ENCODE results near the gene ZRANB3.
"Not testable (repeated sequence)": the region's sequence is repeated elsewhere in the genome, so short reads cannot be mapped to it uniquely, and the experiment has no call there.

ZRANB3 gene

DNA sequence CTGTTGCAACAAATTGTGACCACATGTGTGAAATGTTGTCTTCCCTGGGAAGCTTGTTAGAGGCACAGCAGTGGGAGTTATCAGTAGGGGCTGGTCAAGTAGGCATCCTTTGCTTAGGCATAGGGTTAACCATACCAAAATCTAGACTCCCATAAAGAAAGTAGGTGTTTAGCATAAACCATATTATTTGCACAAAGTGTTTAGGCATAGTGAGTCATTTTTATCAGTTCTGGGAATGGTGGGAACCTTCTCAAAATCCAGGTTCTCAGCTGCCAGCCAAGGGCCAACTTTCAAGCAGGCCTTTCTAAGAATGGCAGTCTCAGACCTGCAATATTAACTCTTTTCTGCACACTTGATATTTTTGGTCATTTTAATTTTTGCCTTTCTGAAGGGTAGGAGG, 390.4 kb downstream of the ZRANB3 start:
- Mint-ChIP-seq H3K4me1 (no peaks in the 10 kb centered on the region), H3K4me3 (no peak overlapping the region), H3K27ac (no peak overlapping the region), H3K36me3 (ENCODE audit: low read depth) (peaks cover 88% of the 10 kb centered on the region), H3K9me3 (peaks cover 27% of the 10 kb centered on the region), H3K27me3 (ENCODE audit: low read depth) (no peaks in the 10 kb centered on the region)
- TF ChIP-seq CTCF (IDR thresholded peaks at IDR 0.05; ENCODE audit: unreplicated experiment in 3 of 3) = no peak

GRCh38 chr2:135132314-135132713, 398.7 kb downstream of the ZRANB3 start:
- TF ChIP-seq CTCF (IDR thresholded peaks at IDR 0.05; ENCODE audit: unreplicated experiment in 3 of 3) = no peak
- H3K27ac Mint-ChIP-seq = no peak overlapping the region
- no peaks in the 10 kb centered on the region for H3K27me3 Mint-ChIP-seq (ENCODE audit: low read depth)
- peaks cover 70% of the 10 kb centered on the region for H3K36me3 Mint-ChIP-seq (ENCODE audit: low read depth)
- H3K9me3 Mint-ChIP-seq = no peaks in the 10 kb centered on the region
- no peak overlapping the region for H3K4me3 Mint-ChIP-seq
- no peaks in the 10 kb centered on the region for H3K4me1 Mint-ChIP-seq

DNA sequence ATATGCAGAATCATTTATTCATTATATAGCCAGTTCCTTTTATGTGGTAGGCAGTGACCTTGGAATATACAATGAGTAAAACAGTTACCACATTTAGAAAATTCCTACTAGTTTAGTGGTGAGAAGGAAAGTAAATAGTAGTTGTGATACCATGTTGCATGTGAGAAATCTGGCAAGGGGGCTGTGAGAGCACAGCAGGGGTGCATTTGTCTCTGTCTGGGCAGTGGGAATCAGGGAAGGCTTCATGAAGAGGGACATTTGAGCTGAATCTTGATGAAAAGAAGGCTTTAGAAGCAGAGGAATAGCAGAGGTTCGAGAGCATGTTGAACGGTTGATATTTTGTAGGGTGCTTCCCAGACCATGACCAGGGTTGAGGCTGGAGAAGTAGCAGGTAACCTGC, 400.3 kb downstream of the ZRANB3 start:
- Mint-ChIP-seq H3K27me3 (ENCODE audit: low read depth) (no peaks in the 10 kb centered on the region), H3K4me1 (no peaks in the 10 kb centered on the region), H3K9me3 (no peaks in the 10 kb centered on the region), H3K27ac (no peak overlapping the region), H3K4me3 (no peak overlapping the region), H3K36me3 (ENCODE audit: low read depth) (peaks cover 65% of the 10 kb centered on the region)
- no peak for TF ChIP-seq CTCF (IDR thresholded peaks at IDR 0.05; ENCODE audit: unreplicated experiment in 3 of 3)

GRCh38 chr2:135125940-135126339, 405.1 kb downstream of the ZRANB3 start:
- Mint-ChIP-seq H3K4me3 (no peak overlapping the region), H3K27me3 (ENCODE audit: low read depth) (no peaks in the 10 kb centered on the region), H3K27ac (no peak overlapping the region), H3K9me3 (no peaks in the 10 kb centered on the region), H3K36me3 (ENCODE audit: low read depth) (peaks cover 50% of the 10 kb centered on the region), H3K4me1 (no peaks in the 10 kb centered on the region)
- no peak for TF ChIP-seq CTCF (IDR thresholded peaks at IDR 0.05; ENCODE audit: unreplicated experiment in 3 of 3)

GRCh38 chr2:135124924-135125886, 405.8 kb downstream of the ZRANB3 start:
- H3K9me3 Mint-ChIP-seq = no peaks in the 10 kb centered on the region
- H3K27me3 Mint-ChIP-seq (ENCODE audit: low read depth) = no peaks in the 10 kb centered on the region

GRCh38 chr2:135121658-135122039, 409.4 kb downstream of the ZRANB3 start:
- H3K36me3 Mint-ChIP-seq (ENCODE audit: low read depth) = peaks cover 41% of the 10 kb centered on the region
- not testable (repeated sequence) for H3K9me3 Mint-ChIP-seq; H3K27me3 Mint-ChIP-seq (ENCODE audit: low read depth); H3K4me1 Mint-ChIP-seq; H3K27ac Mint-ChIP-seq; H3K4me3 Mint-ChIP-seq

More at GRCh38 chr2:135124924-135125886, 405.8 kb downstream of the ZRANB3 start:
- Mint-ChIP-seq H3K4me1 (no peaks in the 10 kb centered on the region), H3K36me3 (ENCODE audit: low read depth) (peaks cover 49% of the 10 kb centered on the region), H3K4me3 (no peak overlapping the region), H3K27ac (no peak overlapping the region)
- TF ChIP-seq CTCF (IDR thresholded peaks at IDR 0.05; ENCODE audit: unreplicated experiment in 3 of 3) = no peak
